ENCODE measurements around the gene SYNE2.
A peak's percentile ranks its signal among the peaks of the same experiment; 100 is the strongest.
"Not testable (repeated sequence)": the region's sequence is repeated elsewhere in the genome, so short reads cannot be mapped to it uniquely, and the experiment has no call there.

SYNE2 gene

GRCh38 chr14:64012003-64012402, 159.2 kb downstream of the SYNE2 start:
- no peak for DNase-seq (ENCODE audit: low spot score)

GRCh38 chr14:64012720-64013119, 159.9 kb downstream of the SYNE2 start:
- no peak for DNase-seq (ENCODE audit: low spot score)

GRCh38 chr14:64025479-64025878, 172.7 kb downstream of the SYNE2 start:
- DNase-seq (ENCODE audit: low spot score), result no peak

- DNase-seq (ENCODE audit: low spot score), result no peak
These were observed 173.8 kb downstream of the SYNE2 start for GRCh38 chr14:64026600-64026999.

GRCh38 chr14:64035143-64035542, 182.3 kb downstream of the SYNE2 start:
- DNase-seq (ENCODE audit: low spot score), result no peak

GRCh38 chr14:64037869-64038745, 185.3 kb downstream of the SYNE2 start:
- DNase-seq (ENCODE audit: low spot score), result not testable (repeated sequence)

- no peak for DNase-seq (ENCODE audit: low spot score)
These were observed 186.2 kb downstream of the SYNE2 start for GRCh38 chr14:64038841-64039542.

GRCh38 chr14:64040044-64040443, 187.2 kb downstream of the SYNE2 start:
- DNase-seq (ENCODE audit: low spot score), result no peak

GRCh38 chr14:64043296-64043695, 190.5 kb downstream of the SYNE2 start:
- not testable (repeated sequence) for DNase-seq (ENCODE audit: low spot score)

GRCh38 chr14:64045091-64045490, 192.3 kb downstream of the SYNE2 start:
- DNase-seq (ENCODE audit: low spot score), result no peak

- DNase-seq (ENCODE audit: low spot score), result no peak
These were observed 197.0 kb downstream of the SYNE2 start for GRCh38 chr14:64049616-64050381.

GRCh38 chr14:64053694-64054669, 201.2 kb downstream of the SYNE2 start:
- no peak for DNase-seq (ENCODE audit: low spot score)

GRCh38 chr14:64059454-64060198, 206.8 kb downstream of the SYNE2 start:
- DNase-seq (ENCODE audit: low spot score), result no peak

GRCh38 chr14:64060199-64060545, 207.4 kb downstream of the SYNE2 start:
- DNase-seq (ENCODE audit: low spot score), result no peak

GRCh38 chr14:64060648-64061096, 207.9 kb downstream of the SYNE2 start:
- peak; percentile 77 for DNase-seq (ENCODE audit: low spot score)

- DNase-seq (ENCODE audit: low spot score), result no peak
These were observed 208.3 kb downstream of the SYNE2 start for GRCh38 chr14:64061115-64061514.

GRCh38 chr14:64061706-64062105, 208.9 kb downstream of the SYNE2 start:
- DNase-seq (ENCODE audit: low spot score), result no peak

GRCh38 chr14:64062381-64063115, 209.7 kb downstream of the SYNE2 start:
- DNase-seq (ENCODE audit: low spot score), result no peak

- no peak for DNase-seq (ENCODE audit: low spot score)
These were observed 211.6 kb downstream of the SYNE2 start for GRCh38 chr14:64064447-64064846.

Measured in iPS-NIHi11 (cell line).